ENCODE measurements around the gene AOPEP.

DNA sequence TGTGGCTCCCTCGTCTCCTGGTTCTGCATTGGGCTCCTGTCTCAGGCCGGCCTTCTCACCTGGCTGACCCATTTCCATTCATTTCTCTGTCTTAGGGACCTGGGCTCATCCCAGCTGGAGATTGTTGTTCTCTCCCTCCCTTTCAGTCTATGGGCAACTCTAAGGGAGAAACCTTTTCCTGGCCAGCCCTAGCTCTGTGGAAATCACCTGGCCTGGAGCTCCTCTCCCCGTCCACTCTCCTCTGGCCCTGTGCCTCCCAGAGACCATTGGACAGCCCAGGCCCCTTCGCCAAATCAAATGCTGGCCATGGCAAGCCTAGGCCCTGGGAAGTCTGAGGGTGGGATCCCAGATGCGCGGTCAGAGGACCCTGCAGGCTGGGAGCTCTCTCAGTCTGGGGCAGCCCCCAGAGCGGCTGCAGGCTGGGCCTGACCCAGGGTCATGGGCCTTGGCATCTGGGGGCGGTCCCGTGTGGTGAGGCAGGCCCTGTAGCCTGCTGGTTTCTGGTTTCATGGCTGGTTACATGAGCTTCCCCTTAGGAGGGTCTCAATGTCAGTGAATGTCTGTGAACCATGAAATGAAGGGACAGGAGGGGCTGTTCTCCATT, 253.5 kb downstream of the AOPEP start:
- no peak for TF ChIP-seq POLR2A (IDR thresholded peaks at IDR 0.05; ENCODE audit: low read depth, low read length)
- TF ChIP-seq TAF1 (IDR thresholded peaks at IDR 0.05; ENCODE audit: low read depth, low read length), result no peak
- TF ChIP-seq POLR2AphosphoS5 (IDR thresholded peaks at IDR 0.05; ENCODE audit: low read depth, low read length), result no peak
- TF ChIP-seq POU2F2 (IDR thresholded peaks at IDR 0.05; ENCODE audit: low read depth, low read length), result no peak
- no peak for TF ChIP-seq PAX5 (IDR thresholded peaks at IDR 0.05; ENCODE audit: insufficient read depth, low read length, severe bottlenecking)
- no peak for TF ChIP-seq SPI1 (IDR thresholded peaks at IDR 0.05; ENCODE audit: low read depth, low read length)

Measured in GM12891 (cell line).